Measurements from ENCODE around the gene SEPTIN8.

GRCh38 chr5:132778856-132779255 is 1.8 kb upstream of the SEPTIN8 start:
- TF ChIP-seq POLR2A (IDR thresholded peaks at IDR 0.05) (no peak), CTCF (IDR thresholded peaks at IDR 0.05) (no peak), EP300 (IDR thresholded peaks at IDR 0.05) (no peak), POLR2AphosphoS5 (IDR thresholded peaks at IDR 0.05) (no peak)
